GM12878 (cell line): Measurements from ENCODE around the gene ECHDC1. TPM values are rescaled to one million over a fixed set of nuclear protein-coding genes. Genes with fewer than 3 reads are reported as not detected.

Source experiments
- ATAC-seq: fragments of 200-7000 bp; cut with Tn5 transposase; 3 replicates; pipeline ENCODE4 v1.9.1; 2020; ENCODE audit warnings: mild to moderate bottlenecking, moderate library complexity
- BruUV-seq: library from RNA; stranded (reverse); fragments of 400-500 nt; replicated peaks from 2 replicates; lab custom pipeline; 2021; lab: Mats Ljungman, UMichigan
- CTCF ChIA-PET: fragments of 300-600 bp; sonication (Branson Sonifier 250); formaldehyde crosslinking; extraction: SDS; loops from one replicate; lab custom pipeline; 2021; ENCODE audit warnings: inconsistent platforms; lab: Yijun Ruan, JAX
- POLR2A ChIA-PET: fragments of 350-600 bp; formaldehyde crosslinking; extraction: SDS; loops from one replicate; lab custom pipeline; 2021; ENCODE audit warnings: inconsistent platforms; lab: Charles Lee
- RAD21 ChIA-PET: fragments of 300-600 bp; sonication (Branson Sonifier 250); formaldehyde crosslinking; loops from one replicate; lab custom pipeline; 2023; ENCODE audit warnings: antibody characterized with exemption; ENCODE audit not compliant: unreplicated experiment; lab: Charles Lee
- SMC1A ChIA-PET: fragments of 300-600 bp; sonication (Branson Sonifier 250); formaldehyde crosslinking; loops from one replicate; lab custom pipeline; 2023; ENCODE audit not compliant: unreplicated experiment, uncharacterized antibody; lab: Charles Lee
- DNase-seq: peaks from one replicate; pipeline ENCODE4 v3.0.0-alpha.2; 2011; ENCODE audit warnings: low read depth, low spot score
- FAIRE-seq: peaks from 3 replicates; lab custom pipeline; 2011; peaks lifted over from hg19 to GRCh38; lab: Jason Lieb, UNC
- H2AFZ ChIP-seq: 2 replicates; pipeline ENCODE4 v1.6.0; 2011; ENCODE audit warnings: low read depth, low read length, control low read depth; ENCODE audit not compliant: control insufficient read depth
- H3K27ac ChIP-seq: 2 replicates; pipeline ENCODE4 v1.5.1; 2011; ENCODE audit warnings: control low read depth; ENCODE audit not compliant: control insufficient read depth, insufficient read depth
- H3K27me3 ChIP-seq, 2 experiments: replicated peaks in 1 of 2; 2 replicates each; pipeline versions ENCODE4 v1.6.0 to v1.6.1; 2011; ENCODE audit warnings: low read length in 1 of 2; ENCODE audit not compliant: control insufficient read depth in 2 of 2, insufficient read depth in 2 of 2
- H3K36me3 ChIP-seq, 2 experiments: 2 replicates each; pipeline ENCODE4 v1.5.1; 2011; ENCODE audit warnings: low read length in 1 of 2; ENCODE audit not compliant: control insufficient read depth in 2 of 2, insufficient read depth in 2 of 2
- H3K4me1 ChIP-seq: 2 replicates; pipeline ENCODE4 v1.6.1; 2011; ENCODE audit warnings: mild to moderate bottlenecking, low read length, moderate library complexity, mixed read lengths; ENCODE audit not compliant: control insufficient read depth, insufficient read depth
- H3K4me2 ChIP-seq: 2 replicates; pipeline ENCODE4 v1.6.0; 2011; ENCODE audit warnings: control low read depth; ENCODE audit not compliant: control insufficient read depth, insufficient read depth
- H3K4me3 ChIP-seq: fragments of 200-600 bp; sonication (generic); 2 replicates; pipeline ENCODE4 v1.5.1; 2016
- H3K79me2 ChIP-seq: 2 replicates; pipeline ENCODE4 v1.6.0; 2011; ENCODE audit warnings: low read length; ENCODE audit not compliant: control insufficient read depth, insufficient read depth
- H3K9ac ChIP-seq: 2 replicates; pipeline ENCODE4 v1.8.0; 2011; ENCODE audit warnings: low read length, control low read depth, mixed read lengths; ENCODE audit not compliant: control insufficient read depth, insufficient read depth
- H3K9me3 ChIP-seq: replicated peaks from 3 replicates; pipeline ENCODE4 v1.5.1; 2011; ENCODE audit warnings: mild to moderate bottlenecking, low read length; ENCODE audit not compliant: control insufficient read depth, insufficient read depth
- H4K20me1 ChIP-seq: 2 replicates; pipeline ENCODE4 v1.6.0; 2011; ENCODE audit not compliant: control insufficient read depth, insufficient read depth
- CREB1 ChIP-seq: IDR thresholded peaks from 2 replicates; pipeline ENCODE4 v1.6.1; 2012; ENCODE audit warnings: low read depth, mild to moderate bottlenecking, inconsistent platforms
- EED ChIP-seq: sonication (generic); IDR thresholded peaks from 2 replicates; pipeline ENCODE4 v1.6.1; 2016; ENCODE audit warnings: antibody characterized with exemption, low read depth
- ETV6 ChIP-seq, 2 experiments: fragments of 450-650 bp in 1 of 2; IDR thresholded peaks in 1 of 2; conservative IDR thresholded peaks in 1 of 2; 2 replicates each; pipeline ENCODE4 v1.6.1; 2014; ENCODE audit warnings: antibody characterized with exemption in 1 of 2, borderline replicate concordance in 1 of 2, low read depth in 1 of 2, mild to moderate bottlenecking in 1 of 2, moderate library complexity in 1 of 2
- EZH2 ChIP-seq: IDR thresholded peaks from 2 replicates; pipeline ENCODE4 v1.6.1; 2012; ENCODE audit warnings: low read depth, mild to moderate bottlenecking, control low read depth, inconsistent platforms, low read length, borderline replicate concordance; ENCODE audit not compliant: control insufficient read depth
- GABPA ChIP-seq: IDR thresholded peaks from 2 replicates; pipeline ENCODE4 v1.6.1; 2014; ENCODE audit warnings: antibody characterized with exemption, low read depth, mild to moderate bottlenecking, inconsistent platforms
- IKZF1 ChIP-seq: fragments of 450-650 bp; conservative IDR thresholded peaks from 2 replicates; pipeline ENCODE4 v1.6.1; 2017; ENCODE audit warnings: antibody characterized with exemption, mild to moderate bottlenecking
- IKZF2 ChIP-seq, 2 experiments: fragments of 450-650 bp; IDR thresholded peaks; 2 replicates each; pipeline ENCODE4 v1.6.1; 2017; ENCODE audit warnings: mild to moderate bottlenecking in 2 of 2, moderate library complexity in 2 of 2
- IRF4 ChIP-seq: IDR thresholded peaks from 2 replicates; pipeline ENCODE4 v1.6.1; 2011; ENCODE audit warnings: low read depth, low read length
- IRF5 ChIP-seq: fragments of 450-650 bp; IDR thresholded peaks from 2 replicates; pipeline ENCODE4 v1.6.1; 2017; ENCODE audit warnings: borderline replicate concordance
- NR2C1 ChIP-seq: fragments of 450-650 bp; IDR thresholded peaks from 2 replicates; pipeline ENCODE4 v1.6.1; 2017; ENCODE audit warnings: antibody characterized with exemption, mild to moderate bottlenecking, moderate library complexity
- NR2F1 ChIP-seq: fragments of 450-650 bp; conservative IDR thresholded peaks from 2 replicates; pipeline ENCODE4 v1.6.1; 2017; ENCODE audit warnings: mild to moderate bottlenecking
- PBX3 ChIP-seq: IDR thresholded peaks from 2 replicates; pipeline ENCODE4 v1.6.1; 2011; ENCODE audit warnings: mild to moderate bottlenecking, low read depth, low read length, moderate library complexity; ENCODE audit not compliant: insufficient replicate concordance
- POLR2AphosphoS2 ChIP-seq: IDR thresholded peaks from 2 replicates; pipeline ENCODE4 v1.6.1; 2011; ENCODE audit warnings: low read depth, mild to moderate bottlenecking, low read length, improper control_type of control experiment, moderate library complexity
- POU2F2 ChIP-seq: IDR thresholded peaks from 3 replicates; pipeline ENCODE4 v1.6.1; 2011; ENCODE audit warnings: low read depth, mild to moderate bottlenecking, low read length, borderline replicate concordance
- RBBP5 ChIP-seq: fragments of 200-600 bp; sonication (generic); conservative IDR thresholded peaks from 2 replicates; pipeline ENCODE4 v1.6.1; 2016
- RCOR1 ChIP-seq: conservative IDR thresholded peaks from 2 replicates; pipeline ENCODE4 v1.6.1; 2012; ENCODE audit warnings: low read depth, low read length, improper control_type of control experiment
- SIN3A ChIP-seq: IDR thresholded peaks from 2 replicates; pipeline ENCODE4 v1.6.1; 2012; ENCODE audit warnings: low read depth, low read length, improper control_type of control experiment
- SPI1 ChIP-seq: IDR thresholded peaks from 2 replicates; pipeline ENCODE4 v1.6.1; 2011; ENCODE audit warnings: low read depth, mild to moderate bottlenecking, low read length, moderate library complexity, borderline replicate concordance; ENCODE audit not compliant: insufficient read depth
- WRNIP1 ChIP-seq: IDR thresholded peaks from 2 replicates; pipeline ENCODE4 v1.6.1; 2011; ENCODE audit warnings: low read depth, low read length, improper control_type of control experiment, borderline replicate concordance
- ZNF274 ChIP-seq: IDR thresholded peaks from one replicate; pipeline ENCODE4 v1.8.0; 2011; ENCODE audit not compliant: insufficient read length, insufficient read depth
- ZNF384 ChIP-seq: IDR thresholded peaks from 2 replicates; pipeline ENCODE4 v1.6.1; 2012; ENCODE audit warnings: low read depth, mild to moderate bottlenecking, low read length, improper control_type of control experiment, borderline replicate concordance
- ZNF622 ChIP-seq: fragments of 450-650 bp; IDR thresholded peaks from 2 replicates; pipeline ENCODE4 v1.6.1; 2017; ENCODE audit warnings: mild to moderate bottlenecking, inconsistent platforms
- WGBS: methylation state at CpG from one replicate; pipeline ENCODE4 v1.1.6; 2016; ENCODE audit warnings: low lambda C conversion rate; ENCODE audit not compliant: insufficient replicate concordance, insufficient coverage; ENCODE audit errors: missing lambda C conversion rate; 5-methylcytosine and 5-hydroxymethylcytosine counted together
- in situ Hi-C: fragments of 300-500 bp; cut with MboI; formaldehyde crosslinking; loops from 9 replicates; pipeline ENCODE4 v1.14.3; 2018; ENCODE audit warnings: mixed read lengths
- intact Hi-C: fragments of 100-400 bp; cut with micrococcal nuclease; formaldehyde crosslinking; loops from one replicate; pipeline ENCODE4 v1.14.2; 2022; ENCODE audit not compliant: unreplicated experiment
- polyA plus RNA-seq, 11 experiments: library from polyadenylated mRNA; depleted of rRNA in 4 of 11; unstranded in 6 of 11; stranded (reverse) in 5 of 11; fragments of >200 nt; fragmentation: Nextera tagmentation in 4 of 11; fragmentation: Illumina TruSeq in 1 of 11; extraction: Ambion mirVana in 4 of 11; extraction: Trizol in 1 of 11; gene quantifications; 1 replicate in 1 of 11; 2 replicates in 10 of 11; pipeline versions ENCODE4 v1.2.1 to v1.2.3, GENCODE V29; 2011 to 2016; ENCODE audit warnings: inconsistent platforms in 2 of 11, missing spikeins in 2 of 11, low read depth in 1 of 11
- total RNA-seq, 4 experiments: library from RNA; depleted of rRNA in 3 of 4; stranded (reverse); fragments of >200 nt in 3 of 4; fragmentation: Illumina TruSeq in 1 of 4; extraction: Trizol in 1 of 4; gene quantifications; 2 replicates each; pipeline versions ENCODE4 v1.2.1 to v1.2.3, GENCODE V29; 2013 to 2021

The ECHDC1 gene
- total and polyA plus RNA-seq, 10 of the 15 experiments (the other 5 are each of a cell fraction or from before 2014, with no cell fraction given), result 46.2 to 111 (median 70.7) TPM

GRCh38 chr6:127341471-127342202 is 1.8 kb downstream of the ECHDC1 start:
- Histone ChIP-seq H3K4me3 (peak overlapping the region; percentile 93), H3K27me3 (no peaks in the 10 kb centered on the region), H3K4me2 (peak overlapping the region; percentile 95), H3K9me3 (no peaks in the 10 kb centered on the region; the same call in 2 of the 3 replicates), H2AFZ (no peak overlapping the region), H3K9ac (peak overlapping the region; percentile 97; the same call in 1 of the 2 replicates), H4K20me1 (no peaks in the 10 kb centered on the region), H3K4me1 (peaks cover 15% of the 10 kb centered on the region), H3K27ac (peak overlapping the region; percentile 98; the same call in 1 of the 2 replicates), H3K36me3 (no peaks in the 10 kb centered on the region), H3K79me2 (peaks cover 76% of the 10 kb centered on the region)
- SMC1A ChIA-PET, result interaction anchor here (0.8 to 2.4 kb wide), 15 partner anchors 18 to 142 kb away, joined by 3 to 20 read pairs (median 4); partner anchors contain the start of gene KIAA0408
- ATAC-seq (peak; percentile 16), DNase-seq (no peak), FAIRE-seq (peak; percentile 78)
- under 1% methylated on average over 9 of the region's 9 CpGs for WGBS
- CTCF ChIA-PET, result interaction anchor here (0.6 to 3.2 kb wide), 12 partner anchors 9 to 211 kb away, joined by 3 to 14 read pairs (median 4); partner anchors contain the start of gene RNF146
- POLR2A ChIA-PET, result interaction anchor here (0.5 to 2.4 kb wide), 10 partner anchors 9 to 399 kb away, joined by 3 to 12 read pairs (median 5); partner anchors contain the start of gene RNF146
- RAD21 ChIA-PET, result interaction anchor here (0.6 to 2.8 kb wide), 6 partner anchors 8 to 101 kb away, joined by 3 to 14 read pairs (median 4); no protein-coding TSS in a partner anchor
- in situ Hi-C loops, result no loop called here
- intact Hi-C loops, result loop anchor here (2.0 kb wide), 2 partner anchors 75 to 79 kb away; partner anchors contain the start of gene RNF146
- no TSS peak for BruUV-seq
- TF ChIP-seq POLR2AphosphoS2, result no peak
- TF ChIP-seq ZNF274, result no peak
- no peak for TF ChIP-seq CREB1
- 0 out of 2 replicates have a peak, but pooled peaks have one; percentile 1 for TF ChIP-seq GABPA
- TF ChIP-seq EZH2, result no peak
- 0 out of 2 replicates have a peak, but pooled peaks have one; percentile 30 for TF ChIP-seq IRF4
- TF ChIP-seq NR2C1, result no peak
- peak; percentile 76 for TF ChIP-seq NR2F1
- peak; percentile 30; the same call in 1 of the 2 replicates for TF ChIP-seq EED
- peak in 1 of 2 experiments; percentile 67; a peak in 2 of 4 replicates for TF ChIP-seq ETV6 (conservative IDR thresholded peaks at IDR 0.05 in 1 of 2, IDR thresholded peaks at IDR 0.05 in 1 of 2; ENCODE audit: borderline replicate concordance in 1 of 2, low read depth in 1 of 2)
- TF ChIP-seq RCOR1, result no peak
- peak; percentile 21; the same call in 1 of the 2 replicates for TF ChIP-seq ZNF384
- TF ChIP-seq RBBP5, result no peak
- no peak for TF ChIP-seq POU2F2
- peak; percentile 84 for TF ChIP-seq SPI1
- TF ChIP-seq WRNIP1, result no peak
- TF ChIP-seq IKZF1, result peak; percentile 68
- no peak for TF ChIP-seq ZNF622
- peak; percentile 43 to 52; a peak in 2 of 4 replicates for TF ChIP-seq IKZF2 (IDR thresholded peaks at IDR 0.05)
- TF ChIP-seq SIN3A, result no peak
- TF ChIP-seq IRF5, result no peak
- no peak for TF ChIP-seq PBX3
